COR-L47 (cell line): ENCODE data around the gene MICU1.
"Not testable (repeated sequence)": the region's sequence is repeated elsewhere in the genome, so short reads cannot be mapped to it uniquely, and the experiment has no call there.

Experiments
- DNase-seq: peaks from one replicate; lab custom pipeline; 2025; lab: John Stamatoyannopoulos, UW

The MICU1 gene

GRCh38 chr10:72503694-72504438, 122.0 kb downstream of the MICU1 start:
- DNase-seq = no peak

GRCh38 chr10:72503241-72503640, 122.6 kb downstream of the MICU1 start:
- DNase-seq = no peak

GRCh38 chr10:72502581-72502980, 123.3 kb downstream of the MICU1 start:
- DNase-seq = no peak

- no peak for DNase-seq
Observed at GRCh38 chr10:72499701-72500100, 126.2 kb downstream of the MICU1 start.

- DNase-seq = no peak
Observed at GRCh38 chr10:72490951-72491350, 134.9 kb downstream of the MICU1 start.

- no peak for DNase-seq
Observed at GRCh38 chr10:72487521-72487920, 138.4 kb downstream of the MICU1 start.

GRCh38 chr10:72487116-72487515, 138.8 kb downstream of the MICU1 start:
- no peak for DNase-seq

GRCh38 chr10:72485701-72486100, 140.2 kb downstream of the MICU1 start:
- DNase-seq = no peak

GRCh38 chr10:72484521-72484920, 141.4 kb downstream of the MICU1 start:
- no peak for DNase-seq

- no peak for DNase-seq
Observed at GRCh38 chr10:72483471-72483870, 142.4 kb downstream of the MICU1 start.

GRCh38 chr10:72480861-72481260, 145.0 kb downstream of the MICU1 start:
- DNase-seq = no peak

- no peak for DNase-seq
Observed at GRCh38 chr10:72477463-72477862, 148.4 kb downstream of the MICU1 start.

- DNase-seq = no peak
Observed at GRCh38 chr10:72472306-72472705, 153.6 kb downstream of the MICU1 start.

- no peak for DNase-seq
Observed at GRCh38 chr10:72470666-72471065, 155.2 kb downstream of the MICU1 start.

GRCh38 chr10:72467064-72467463, 158.8 kb downstream of the MICU1 start:
- not testable (repeated sequence) for DNase-seq

GRCh38 chr10:72466018-72466417, 159.9 kb downstream of the MICU1 start:
- DNase-seq = no peak

GRCh38 chr10:72464438-72464837, 161.4 kb downstream of the MICU1 start:
- DNase-seq = no peak

GRCh38 chr10:72462261-72462660, 163.6 kb downstream of the MICU1 start:
- DNase-seq = no peak

GRCh38 chr10:72461085-72461484, 164.8 kb downstream of the MICU1 start:
- DNase-seq = no peak

- no peak for DNase-seq
Observed at GRCh38 chr10:72460284-72460876, 165.5 kb downstream of the MICU1 start.

- DNase-seq = no peak
Observed at GRCh38 chr10:72459301-72459700, 166.6 kb downstream of the MICU1 start.

GRCh38 chr10:72455889-72456595, 169.8 kb downstream of the MICU1 start:
- DNase-seq = no peak

GRCh38 chr10:72449941-72450441, 175.9 kb downstream of the MICU1 start:
- DNase-seq = no peak
